ENCODE data around the gene IGSF3. TPM values are rescaled to one million over a fixed set of nuclear protein-coding genes. Genes with fewer than 3 reads are reported as not detected.

The IGSF3 gene
- total RNA-seq, 4 donors from 2014 or later = 1.2 to 3.9 (median 3.2) TPM

DNA sequence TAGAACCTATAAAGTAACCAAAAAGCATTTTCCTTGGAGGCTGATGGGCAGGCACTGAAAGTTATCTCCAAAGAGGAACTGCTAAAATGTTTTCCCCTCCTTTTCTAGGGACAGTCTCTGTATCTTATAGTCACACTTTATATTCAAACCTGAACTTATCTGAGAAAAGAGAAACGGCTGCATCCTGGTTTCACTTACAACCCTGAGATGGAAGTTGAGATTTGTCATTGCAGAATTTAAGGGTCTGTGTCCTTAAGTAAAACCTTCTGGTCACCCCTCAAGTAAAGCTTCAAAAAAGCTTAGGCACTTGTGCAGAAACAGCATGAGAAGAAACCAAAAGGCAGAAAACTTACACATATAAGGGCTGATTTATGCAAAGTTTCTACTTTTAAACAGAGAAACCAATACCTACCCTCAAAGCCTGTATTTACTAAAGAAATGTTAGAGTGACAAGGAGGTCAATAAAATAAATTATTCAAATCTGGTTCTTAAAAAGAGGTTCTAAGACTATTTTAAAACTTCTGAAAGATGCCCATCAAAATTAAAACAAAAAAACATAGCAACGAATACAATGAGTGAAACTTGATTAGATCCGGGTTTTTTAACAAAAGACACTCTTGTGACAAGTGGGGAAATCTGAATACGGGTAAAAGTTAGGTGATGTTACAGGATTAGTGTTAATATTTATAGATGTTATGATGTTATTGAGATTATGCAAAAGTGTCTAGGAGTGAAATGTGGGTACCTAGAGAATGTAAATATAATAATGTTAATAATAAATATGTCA, 106.6 kb downstream of the IGSF3 start:
- peaks cover 0 to under 1% (median 0%) of the 10 kb centered on the region in 4 donors for H3K4me1 ChIP-seq
- H3K36me3 ChIP-seq = peaks cover 0 to 19% (median 0%) of the 10 kb centered on the region in 3 donors
- no peak overlapping the region for H3K4me3 ChIP-seq
- no peaks in the 10 kb centered on the region for H3K27me3 ChIP-seq
- no peak overlapping the region for H3K27ac ChIP-seq
- peaks cover 0 to 12% (median 0%) of the 10 kb centered on the region in 4 donors for H3K9me3 ChIP-seq
- WGBS, 2 donors = 76 to 78% methylated on average over 4 of the region's 4 CpGs
- no peak for DNase-seq (ENCODE audit: low spot score in 2 of 2)
- TF ChIP-seq POLR2A (IDR thresholded peaks at IDR 0.05) (no peak), EP300 (IDR thresholded peaks at IDR 0.05) (no peak)
- TF ChIP-seq, protein P1, sequence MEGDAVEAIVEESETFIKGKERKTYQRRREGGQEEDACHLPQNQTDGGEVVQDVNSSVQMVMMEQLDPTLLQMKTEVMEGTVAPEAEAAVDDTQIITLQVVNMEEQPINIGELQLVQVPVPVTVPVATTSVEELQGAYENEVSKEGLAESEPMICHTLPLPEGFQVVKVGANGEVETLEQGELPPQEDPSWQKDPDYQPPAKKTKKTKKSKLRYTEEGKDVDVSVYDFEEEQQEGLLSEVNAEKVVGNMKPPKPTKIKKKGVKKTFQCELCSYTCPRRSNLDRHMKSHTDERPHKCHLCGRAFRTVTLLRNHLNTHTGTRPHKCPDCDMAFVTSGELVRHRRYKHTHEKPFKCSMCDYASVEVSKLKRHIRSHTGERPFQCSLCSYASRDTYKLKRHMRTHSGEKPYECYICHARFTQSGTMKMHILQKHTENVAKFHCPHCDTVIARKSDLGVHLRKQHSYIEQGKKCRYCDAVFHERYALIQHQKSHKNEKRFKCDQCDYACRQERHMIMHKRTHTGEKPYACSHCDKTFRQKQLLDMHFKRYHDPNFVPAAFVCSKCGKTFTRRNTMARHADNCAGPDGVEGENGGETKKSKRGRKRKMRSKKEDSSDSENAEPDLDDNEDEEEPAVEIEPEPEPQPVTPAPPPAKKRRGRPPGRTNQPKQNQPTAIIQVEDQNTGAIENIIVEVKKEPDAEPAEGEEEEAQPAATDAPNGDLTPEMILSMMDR (IDR thresholded peaks at IDR 0.05) = no peak

GRCh38 chr1:116559304-116559761, 108.2 kb downstream of the IGSF3 start:
- TF ChIP-seq, protein P1 (IDR thresholded peaks at IDR 0.05) = no peak
- TF ChIP-seq POLR2A (IDR thresholded peaks at IDR 0.05) (no peak), EP300 (IDR thresholded peaks at IDR 0.05) (no peak)
- DNase-seq (ENCODE audit: low spot score in 2 of 2) = no peak
- WGBS, 2 donors = 88 to 91% methylated on average over 8 of the region's 8 CpGs

DNA sequence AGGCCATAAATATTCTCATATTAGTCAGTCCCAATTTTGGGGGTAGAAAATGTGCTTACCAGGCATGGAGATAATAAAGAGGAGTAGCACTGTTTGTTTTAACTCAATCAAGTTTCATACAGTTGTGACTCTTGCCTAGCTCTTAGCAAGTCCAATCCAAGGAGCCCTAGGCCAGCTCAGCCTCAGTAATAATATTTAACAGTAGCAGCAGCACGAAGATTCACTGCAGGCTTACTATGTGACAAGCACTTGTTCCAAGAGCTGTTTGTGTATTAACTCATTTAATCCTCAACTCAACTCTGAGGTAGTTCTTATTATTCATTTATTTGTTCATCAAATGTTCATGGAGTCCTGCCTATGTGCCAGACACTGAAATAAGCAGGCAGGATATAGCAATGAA, 109.0 kb downstream of the IGSF3 start:
- H3K9me3 ChIP-seq = peaks cover 0 to under 1% (median 0%) of the 10 kb centered on the region in 4 donors
- H3K36me3 ChIP-seq = peaks cover 0 to 11% (median 0%) of the 10 kb centered on the region in 3 donors
- H3K4me3 ChIP-seq = no peak overlapping the region
- no peaks in the 10 kb centered on the region for H3K27me3 ChIP-seq
- no peak for DNase-seq (ENCODE audit: low spot score in 2 of 2)
- TF ChIP-seq, protein P1 (IDR thresholded peaks at IDR 0.05) = no peak
- TF ChIP-seq EP300 (IDR thresholded peaks at IDR 0.05) = no peak
- no peak for TF ChIP-seq POLR2A (IDR thresholded peaks at IDR 0.05)
- WGBS, 2 donors = 91 to 100% methylated on average over 1 of the region's 1 CpG
- no peak overlapping the region for H3K27ac ChIP-seq
- peaks cover 0 to 9% (median 2%) of the 10 kb centered on the region in 4 donors for H3K4me1 ChIP-seq

More at GRCh38 chr1:116559304-116559761, 108.2 kb downstream of the IGSF3 start:
- H3K27me3 ChIP-seq = no peaks in the 10 kb centered on the region
- no peak overlapping the region for H3K4me3 ChIP-seq
- peaks cover 0 to 9% (median 2%) of the 10 kb centered on the region in 4 donors for H3K4me1 ChIP-seq
- H3K36me3 ChIP-seq = peaks cover 0 to 19% (median 0%) of the 10 kb centered on the region in 3 donors
- H3K27ac ChIP-seq = no peak overlapping the region
- H3K9me3 ChIP-seq = peaks cover 0 to 8% (median 0%) of the 10 kb centered on the region in 4 donors

- no peak overlapping the region for H3K4me3 ChIP-seq
- no peaks in the 10 kb centered on the region for H3K9me3 ChIP-seq
- TF ChIP-seq, protein P1 (IDR thresholded peaks at IDR 0.05) = no peak
- no peak for TF ChIP-seq EP300 (IDR thresholded peaks at IDR 0.05)
- TF ChIP-seq POLR2A (IDR thresholded peaks at IDR 0.05) = no peak
- 91 to 94% methylated on average over 4 of the region's 4 CpGs for WGBS, 2 donors
- DNase-seq (ENCODE audit: low spot score in 2 of 2) = no peak
- H3K27me3 ChIP-seq = no peaks in the 10 kb centered on the region
- H3K36me3 ChIP-seq = peaks cover 0 to 7% (median 0%) of the 10 kb centered on the region in 3 donors
- H3K27ac ChIP-seq = no peak overlapping the region
- peaks cover 0 to 9% (median 4%) of the 10 kb centered on the region in 4 donors for H3K4me1 ChIP-seq
Observed at GRCh38 chr1:116558140-116558549, 109.4 kb downstream of the IGSF3 start.

- no peak for DNase-seq (ENCODE audit: low spot score in 2 of 2)
- TF ChIP-seq EP300 (IDR thresholded peaks at IDR 0.05) (no peak), POLR2A (IDR thresholded peaks at IDR 0.05) (no peak)
- TF ChIP-seq, protein P1 (IDR thresholded peaks at IDR 0.05) = no peak
- H3K4me3 ChIP-seq = no peak overlapping the region
- H3K4me1 ChIP-seq = peaks cover 0 to 9% (median 4%) of the 10 kb centered on the region in 4 donors
- no peak overlapping the region for H3K27ac ChIP-seq
- no peaks in the 10 kb centered on the region for H3K27me3 ChIP-seq
- H3K9me3 ChIP-seq = no peaks in the 10 kb centered on the region
- 92 to 93% methylated on average over 4 of the region's 4 CpGs for WGBS, 2 donors
- peaks cover 0 to 1% (median 0%) of the 10 kb centered on the region in 3 donors for H3K36me3 ChIP-seq
Observed at GRCh38 chr1:116557323-116557878, 110.1 kb downstream of the IGSF3 start.
